H1 (cell line): ENCODE measurements around the gene MFAP3L. TPM values are rescaled to one million over a fixed set of nuclear protein-coding genes. Genes with fewer than 3 reads are reported as not detected.

Source experiments
- CTCF ChIA-PET: fragments of 300-600 bp; sonication (Branson Sonifier 250); formaldehyde crosslinking; loops from one replicate; lab custom pipeline; 2021; ENCODE audit not compliant: partially characterized antibody; lab: Charles Lee
- POLR2A ChIA-PET: fragments of 300-600 bp; sonication (Branson Sonifier 250); formaldehyde crosslinking; loops from one replicate; lab custom pipeline; 2021; ENCODE audit warnings: inconsistent platforms; ENCODE audit not compliant: partially characterized antibody; lab: Charles Lee
- DNase-seq, 2 experiments: peaks; one replicate each; pipeline versions ENCODE4 v3.0.0 to v3.0.0-alpha.2; 2010 to 2022; ENCODE audit warnings: low spot score in 2 of 2, low read depth in 1 of 2, mixed read lengths in 1 of 2
- FAIRE-seq: peaks from 2 replicates; lab custom pipeline; 2011; peaks lifted over from hg19 to GRCh38; lab: Jason Lieb, UNC
- H2AFZ ChIP-seq: 2 replicates; pipeline ENCODE4 v1.8.1; 2012; ENCODE audit warnings: low read length, inconsistent platforms
- H2AK5ac ChIP-seq: 2 replicates; pipeline ENCODE4 v1.6.1; 2013; ENCODE audit warnings: low read depth, low read length
- H2BK120ac ChIP-seq: replicated peaks from 2 replicates; pipeline ENCODE3; 2013; ENCODE audit warnings: low read depth, low read length, inconsistent platforms
- H2BK12ac ChIP-seq: 2 replicates; pipeline ENCODE4 v1.6.1; 2013; ENCODE audit warnings: low read depth, low read length
- H2BK15ac ChIP-seq: 2 replicates; pipeline ENCODE4 v1.6.1; 2013; ENCODE audit warnings: low read length
- H2BK20ac ChIP-seq: 2 replicates; pipeline ENCODE4 v1.6.1; 2013; ENCODE audit warnings: low read length
- H2BK5ac ChIP-seq: 2 replicates; pipeline ENCODE4 v1.6.1; 2013; ENCODE audit warnings: low read depth, low read length
- H3K14ac ChIP-seq: 2 replicates; pipeline ENCODE4 v1.6.1; 2013; ENCODE audit warnings: inconsistent platforms; ENCODE audit not compliant: insufficient read length
- H3K18ac ChIP-seq: 2 replicates; pipeline ENCODE4 v1.6.1; 2013; ENCODE audit warnings: low read length; ENCODE audit errors: extremely low read depth
- H3K23ac ChIP-seq: 2 replicates; pipeline ENCODE4 v1.6.1; 2013; ENCODE audit warnings: inconsistent platforms; ENCODE audit not compliant: insufficient read length
- H3K23me2 ChIP-seq: 2 replicates; pipeline ENCODE4 v1.6.1; 2013; ENCODE audit warnings: low read depth, low read length
- H3K27ac ChIP-seq: 2 replicates; pipeline ENCODE4 v1.6.1; 2011; ENCODE audit warnings: low read depth, low read length, inconsistent platforms
- H3K27me3 ChIP-seq, 4 experiments: replicated peaks in 1 of 4; 1 replicate in 1 of 4; 2 replicates in 3 of 4; pipeline versions ENCODE4 v1.6.1 to v1.8.1; 2011 to 2013; ENCODE audit warnings: low read length in 3 of 4, mild to moderate bottlenecking in 3 of 4, inconsistent platforms in 2 of 4, mixed read lengths in 2 of 4, moderate library complexity in 1 of 4; ENCODE audit not compliant: control insufficient read depth in 3 of 4, insufficient read depth in 3 of 4; ENCODE audit errors: extremely low read depth in 1 of 4
- H3K36me3 ChIP-seq, 4 experiments: 2 replicates each; pipeline versions ENCODE4 v1.6.1 to v1.8.1; 2011 to 2013; ENCODE audit warnings: mild to moderate bottlenecking in 4 of 4, low read length in 3 of 4, moderate library complexity in 2 of 4, control low read depth in 1 of 4, inconsistent platforms in 1 of 4; ENCODE audit not compliant: insufficient read depth in 4 of 4, control insufficient read depth in 2 of 4
- H3K4ac ChIP-seq: replicated peaks from 2 replicates; pipeline ENCODE3; 2013; ENCODE audit warnings: low read length, low read depth, mixed read lengths, inconsistent platforms; ENCODE audit not compliant: insufficient read length
- H3K4me1 ChIP-seq, 4 experiments: replicated peaks in 1 of 4; 1 replicate in 1 of 4; 2 replicates in 3 of 4; pipeline versions ENCODE4 v1.6.1 to v1.8.1; 2011 to 2013; ENCODE audit warnings: low read length in 3 of 4, inconsistent platforms in 2 of 4, mixed read lengths in 1 of 4; ENCODE audit not compliant: insufficient read depth in 4 of 4, control insufficient read depth in 3 of 4
- H3K4me2 ChIP-seq, 2 experiments: 2 replicates each; pipeline versions ENCODE4 v1.6.1 to v1.8.1; 2011 to 2013; ENCODE audit warnings: low read depth in 2 of 2, low read length in 2 of 2, control low read depth in 1 of 2, inconsistent platforms in 1 of 2, mild to moderate bottlenecking in 1 of 2; ENCODE audit not compliant: insufficient read depth in 1 of 2
- H3K4me3 ChIP-seq, 4 experiments: fragments of 200-600, 300-600 bp in 1 of 4; sonication (generic), shearing (Covaris generic), sonication (Bioruptor Twin) in 1 of 4; 2 replicates each; pipeline versions ENCODE4 v1.5.1 to v1.8.1; 2011 to 2016; ENCODE audit warnings: low read length in 4 of 4, low read depth in 3 of 4, control low read depth in 2 of 4, inconsistent platforms in 2 of 4, mild to moderate bottlenecking in 2 of 4, mixed read lengths in 1 of 4, moderate library complexity in 1 of 4; ENCODE audit not compliant: insufficient read depth in 2 of 4; ENCODE audit errors: extremely low read depth in 1 of 4
- H3K56ac ChIP-seq: replicated peaks from 2 replicates; pipeline ENCODE3; 2013; ENCODE audit warnings: low read depth, mild to moderate bottlenecking, mixed read lengths, low read length, inconsistent platforms; ENCODE audit not compliant: insufficient read length
- H3K79me1 ChIP-seq: 2 replicates; pipeline ENCODE4 v1.6.1; 2013; ENCODE audit warnings: low read depth, low read length, control low read depth
- H3K79me2 ChIP-seq, 2 experiments: 2 replicates each; pipeline versions ENCODE4 v1.6.1 to v1.8.1; 2012 to 2013; ENCODE audit warnings: low read length in 2 of 2, mild to moderate bottlenecking in 2 of 2, inconsistent platforms in 1 of 2; ENCODE audit not compliant: insufficient read depth in 2 of 2, control insufficient read depth in 1 of 2
- H3K9ac ChIP-seq, 4 experiments: replicated peaks in 1 of 4; 1 replicate in 1 of 4; 2 replicates in 3 of 4; pipeline versions ENCODE4 v1.6.1 to v1.8.1; 2011 to 2013; ENCODE audit warnings: low read depth in 3 of 4, low read length in 3 of 4, control low read depth in 2 of 4, mild to moderate bottlenecking in 2 of 4, moderate library complexity in 2 of 4, inconsistent platforms in 1 of 4; ENCODE audit errors: extremely low read depth in 1 of 4
- H3K9me3 ChIP-seq, 2 experiments: 2 replicates each; pipeline versions ENCODE4 v1.6.1 to v1.8.1; 2012 to 2013; ENCODE audit warnings: mild to moderate bottlenecking in 2 of 2, moderate library complexity in 2 of 2, control low read depth in 1 of 2, inconsistent platforms in 1 of 2, low read depth in 1 of 2, low read length in 1 of 2, mixed read lengths in 1 of 2; ENCODE audit not compliant: insufficient read depth in 2 of 2
- H4K20me1 ChIP-seq, 2 experiments: replicated peaks in 1 of 2; 2 replicates each; pipeline versions ENCODE3 to v1.8.1; 2011 to 2013; ENCODE audit warnings: inconsistent platforms in 2 of 2, low read length in 2 of 2, mild to moderate bottlenecking in 1 of 2; ENCODE audit not compliant: insufficient read depth in 2 of 2, control insufficient read depth in 1 of 2
- H4K5ac ChIP-seq: 2 replicates; pipeline ENCODE4 v1.6.1; 2013; ENCODE audit warnings: low read length, low read depth, mixed read lengths, inconsistent platforms; ENCODE audit not compliant: insufficient read length
- H4K8ac ChIP-seq: 2 replicates; pipeline ENCODE4 v1.8.0; 2013; ENCODE audit warnings: mild to moderate bottlenecking, moderate library complexity, low read length, inconsistent platforms; ENCODE audit not compliant: insufficient read depth; ENCODE audit errors: extremely low read depth
- H4K91ac ChIP-seq: replicated peaks from 2 replicates; pipeline ENCODE3; 2013; ENCODE audit warnings: low read length, mixed read lengths, inconsistent platforms; ENCODE audit not compliant: insufficient read length
- ASH2L ChIP-seq: fragments of 200-600, 300-600 bp; sonication (generic); IDR thresholded peaks from one replicate; pipeline ENCODE4 v1.7.1; 2017; ENCODE audit warnings: low read length
- BCL11A ChIP-seq, 2 experiments: IDR thresholded peaks; one replicate each; pipeline ENCODE4 v1.6.1; 2011; ENCODE audit warnings: low read depth in 2 of 2, low read length in 2 of 2, mild to moderate bottlenecking in 2 of 2
- CBX8 ChIP-seq: fragments of 300-800, 300-1000 bp; sonication (generic); IDR thresholded peaks from 2 replicates; pipeline ENCODE4 v1.7.1; 2016; ENCODE audit warnings: low read depth, low read length, borderline replicate concordance
- CHD1 ChIP-seq: IDR thresholded peaks from 2 replicates; pipeline ENCODE4 v1.6.1; 2012; ENCODE audit warnings: low read depth, low read length, improper control_type of control experiment
- CHD2 ChIP-seq: IDR thresholded peaks from 2 replicates; pipeline ENCODE4 v1.6.1; 2012; ENCODE audit warnings: low read length, improper control_type of control experiment
- CREB1 ChIP-seq: IDR thresholded peaks from 2 replicates; pipeline ENCODE4 v1.6.1; 2012; ENCODE audit warnings: inconsistent platforms
- CTBP2 ChIP-seq: IDR thresholded peaks from 2 replicates; pipeline ENCODE4 v1.7.0; 2011; ENCODE audit warnings: borderline replicate concordance, mild to moderate bottlenecking, moderate library complexity, mixed read lengths, low read length; ENCODE audit not compliant: insufficient read depth, insufficient read length
- GABPA ChIP-seq: IDR thresholded peaks from 2 replicates; pipeline ENCODE4 v1.6.1; 2011; ENCODE audit warnings: mild to moderate bottlenecking, low read length, moderate library complexity, borderline replicate concordance; ENCODE audit not compliant: insufficient read depth
- KDM4A ChIP-seq: IDR thresholded peaks from one replicate; pipeline ENCODE4 v1.7.1; 2012; ENCODE audit warnings: low read depth, mild to moderate bottlenecking, moderate library complexity, low read length, inconsistent platforms; ENCODE audit not compliant: severe bottlenecking
- NANOG ChIP-seq: IDR thresholded peaks from 2 replicates; pipeline ENCODE4 v1.6.1; 2011; ENCODE audit warnings: low read length, low read depth, mild to moderate bottlenecking, inconsistent platforms; ENCODE audit not compliant: insufficient read depth, poor library complexity, severe bottlenecking
- POLR2A ChIP-seq, 2 experiments: IDR thresholded peaks; 1 replicate in 1 of 2; 2 replicates in 1 of 2; pipeline ENCODE4 v1.6.1; 2011; ENCODE audit warnings: low read depth in 2 of 2, low read length in 2 of 2, mild to moderate bottlenecking in 2 of 2; ENCODE audit errors: control extremely low read depth in 1 of 2
- TCF12 ChIP-seq: IDR thresholded peaks from 2 replicates; pipeline ENCODE4 v1.6.1; 2011; ENCODE audit warnings: low read depth, mild to moderate bottlenecking, low read length
- USF2 ChIP-seq: IDR thresholded peaks from 2 replicates; pipeline ENCODE4 v1.6.1; 2011; ENCODE audit warnings: low read length, improper control_type of control experiment
- ZNF274 ChIP-seq: IDR thresholded peaks from 2 replicates; pipeline ENCODE4 v1.7.0; 2012; ENCODE audit warnings: low read length, borderline replicate concordance; ENCODE audit errors: extremely low read depth
- WGBS, 2 experiments: shearing (Covaris generic) in 1 of 2; methylation state at CpG; one replicate each; pipeline versions ENCODE4 v1.1.6 to v1.1.7; 2013 to 2015; ENCODE audit warnings: low lambda C conversion rate in 2 of 2, mixed read lengths in 2 of 2, inconsistent platforms in 1 of 2, low coverage in 1 of 2, missing lambda C conversion rate in 1 of 2; ENCODE audit not compliant: insufficient replicate concordance in 2 of 2, insufficient coverage in 1 of 2, insufficient read length in 1 of 2; ENCODE audit errors: extremely low coverage in 1 of 2, missing lambda C conversion rate in 1 of 2; 5-methylcytosine and 5-hydroxymethylcytosine counted together
- polyA plus RNA-seq, 7 experiments: library from polyadenylated mRNA; depleted of rRNA in 3 of 7; stranded (reverse) in 5 of 7; unstranded in 2 of 7; fragments of >200 nt in 5 of 7; fragments of 200-250 nt in 2 of 7; gene quantifications; 1 replicate in 5 of 7; 2 replicates in 1 of 7; 4 replicates in 1 of 7; pipeline versions ENCODE4 v1.2.1 to v1.2.3, GENCODE V29; 2011 to 2013; ENCODE audit warnings: missing spikeins in 2 of 7, mixed read lengths in 2 of 7
- total RNA-seq: library from RNA; stranded (reverse); fragmentation: NEBNext Ultra II Directional; extraction: Animal tissue kit (Norgen Biotek cat#: 25700); gene quantifications from 2 replicates; pipeline ENCODE4 v1.2.1, GENCODE V29; 2021

The MFAP3L gene
- total and polyA plus RNA-seq, 2 of the 8 experiments (the other 6 are each of a cell fraction or from before 2014, with no cell fraction given), result 7.0 to 9.8 TPM

GRCh38 chr4:169986369-169986768 lies 39.8 kb downstream of the MFAP3L start:
- Histone ChIP-seq H4K20me1 (no peaks in the 10 kb centered on the region), H2BK20ac (no peak overlapping the region), H3K79me1 (no peaks in the 10 kb centered on the region), H3K23ac (no peak overlapping the region), H4K91ac (no peak overlapping the region), H3K27me3 (no peaks in the 10 kb centered on the region), H3K23me2 (no peaks in the 10 kb centered on the region), H3K18ac (no peak overlapping the region), H3K4ac (no peak overlapping the region), H3K27ac (no peak overlapping the region), H3K9me3 (no peaks in the 10 kb centered on the region), H3K36me3 (no peaks in the 10 kb centered on the region; a peak in 1 of 8 replicates), H2BK12ac (no peak overlapping the region), H2AK5ac (no peak overlapping the region), H2BK15ac (no peak overlapping the region), H2AFZ (no peak overlapping the region), H3K14ac (no peak overlapping the region), H2BK120ac (no peak overlapping the region), H3K56ac (no peak overlapping the region), H3K4me1 (peaks cover 0 to 6% (median 0%) of the 10 kb centered on the region in 4 experiments; a peak in 1 of 7 replicates), H3K4me3 (no peak overlapping the region), H2BK5ac (no peak overlapping the region), H3K4me2 (no peak overlapping the region), H3K79me2 (no peaks in the 10 kb centered on the region), H4K5ac (no peak overlapping the region), H4K8ac (no peak overlapping the region), H3K9ac (no peak overlapping the region)
- POLR2A ChIA-PET, result no interaction called here
- CTCF ChIA-PET, result interaction anchor here (0.6 to 1.4 kb wide), 3 partner anchors 26 to 819 kb away, joined by 3 read pairs; no protein-coding TSS in a partner anchor
- FAIRE-seq (no peak), DNase-seq (no peak)
- WGBS, 2 experiments, result 84% methylated on average over 2 of the region's 2 CpGs; no CpG with 5 or more reads in 1 of the 2 experiments
- TF ChIP-seq CREB1 (no peak), CTBP2 (no peak), KDM4A (no peak), GABPA (no peak), ZNF274 (no peak), NANOG (no peak), TCF12 (no peak), BCL11A (IDR thresholded peaks at IDR 0.05; ENCODE audit: low read depth in 2 of 2, low read length in 2 of 2) (no peak), CBX8 (no peak), ASH2L (no peak), POLR2A (IDR thresholded peaks at IDR 0.05; ENCODE audit: control extremely low read depth in 1 of 2, low read depth in 2 of 2, low read length in 2 of 2) (no peak), USF2 (no peak), CHD1 (no peak), CHD2 (no peak)
